MCF 10A (cell line): ENCODE data around the gene OR14C36. TPM values are rescaled to one million over a fixed set of nuclear protein-coding genes. Genes with fewer than 3 reads are reported as not detected.

Source experiments
- BruUV-seq: library from RNA; stranded (reverse); fragments of 400-500 nt; replicated peaks from 2 replicates; lab custom pipeline; 2021; lab: Mats Ljungman, UMichigan
- CTCF ChIA-PET: fragments of 300-600 bp; sonication (Branson Sonifier 250); formaldehyde crosslinking; extraction: SDS; loops from one replicate; lab custom pipeline; 2021; ENCODE audit warnings: antibody characterized with exemption, inconsistent platforms; lab: Yijun Ruan, JAX
- POLR2A ChIA-PET: fragments of 300-600, 350-650 bp; sonication (Branson Sonifier 250); formaldehyde crosslinking; extraction: SDS; loops from one replicate; lab custom pipeline; 2020; ENCODE audit warnings: antibody characterized with exemption, inconsistent platforms; lab: Yijun Ruan, JAX
- DNase-seq: peaks from one replicate; pipeline ENCODE4 v3.0.0-alpha.2; 2018; ENCODE audit not compliant: unreplicated experiment
- H3K27ac Mint-ChIP-seq: one replicate; pipeline ENCODE4 v1.8.0; 2022; ENCODE audit warnings: mild to moderate bottlenecking, low read depth, mixed read lengths; ENCODE audit not compliant: unreplicated experiment
- H3K27me3 Mint-ChIP-seq: one replicate; pipeline ENCODE4 v1.8.0; 2022; ENCODE audit warnings: mixed read lengths; ENCODE audit not compliant: insufficient read depth, unreplicated experiment
- H3K36me3 Mint-ChIP-seq: one replicate; pipeline ENCODE4 v1.8.0; 2022; ENCODE audit warnings: mild to moderate bottlenecking, moderate library complexity, mixed read lengths; ENCODE audit not compliant: insufficient read depth, unreplicated experiment
- H3K4me1 Mint-ChIP-seq: one replicate; pipeline ENCODE4 v1.8.0; 2022; ENCODE audit warnings: mixed read lengths; ENCODE audit not compliant: insufficient read depth, unreplicated experiment
- H3K4me3 Mint-ChIP-seq: one replicate; pipeline ENCODE4 v1.8.0; 2022; ENCODE audit warnings: mild to moderate bottlenecking, moderate library complexity, mixed read lengths; ENCODE audit not compliant: unreplicated experiment
- H3K9me3 Mint-ChIP-seq: one replicate; pipeline ENCODE4 v1.8.0; 2022; ENCODE audit warnings: mixed read lengths; ENCODE audit not compliant: unreplicated experiment
- intact Hi-C: fragments of 100-400 bp; cut with micrococcal nuclease; formaldehyde crosslinking; loops from 2 replicates; pipeline ENCODE4 v1.14.1; 2022
- total RNA-seq: library from RNA; stranded (reverse); gene quantifications from 2 replicates; pipeline ENCODE4 v1.2.3, GENCODE V29; 2022
- TF ChIP-seq, protein P1 (sequence below): fragments of 200-600 bp; IDR thresholded peaks from one replicate; pipeline ENCODE4 v1.8.0; 2022; ENCODE audit warnings: antibody characterized with exemption, mild to moderate bottlenecking; ENCODE audit not compliant: unreplicated experiment

Gene OR14C36
- total RNA-seq, 1 experiment from 2014 or later = not detected

DNA sequence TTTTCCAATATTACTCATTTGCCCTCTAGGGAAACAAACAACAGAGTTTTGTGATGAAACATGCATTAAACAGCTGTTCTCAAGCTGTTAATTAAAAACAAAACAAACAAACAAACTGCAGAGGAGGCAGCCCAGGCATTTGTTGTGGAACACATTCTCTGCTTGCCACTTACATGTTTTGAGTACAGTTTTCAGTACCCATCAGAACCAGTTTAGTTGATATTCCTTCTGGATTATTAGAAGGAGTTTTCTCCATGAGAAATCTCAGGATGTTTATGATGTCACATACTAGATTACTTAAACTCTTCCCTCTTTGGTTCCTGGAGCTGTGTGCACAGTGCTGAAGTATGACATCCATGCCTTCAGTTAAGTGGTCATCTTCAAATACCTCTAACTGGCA is 26.9 kb downstream of the OR14C36 start, which contains the start of gene OR2T6:
TSS of gene OR2T6 (plus strand) at position 301 of the 400 bp plus-strand sequence. CDS start 11,863 bp downstream, outside the sequence.
- ChIA-PET CTCF (no interaction called here), POLR2A (interaction anchor here (1.1 kb wide), 1 partner anchor 9 kb away, joined by 3 read pairs; no protein-coding TSS in a partner anchor)
- Mint-ChIP-seq H3K4me1 (peaks cover 21% of the 10 kb centered on the region), H3K36me3 (no peaks in the 10 kb centered on the region), H3K27ac (peak within 1 kb of the TSS; percentile 11), H3K4me3 (no peak within 1 kb of the TSS), H3K27me3 (no peaks in the 10 kb centered on the region), H3K9me3 (peaks cover 7% of the 10 kb centered on the region)
- intact Hi-C loops = no loop called here
- DNase-seq = peak; percentile 12
- BruUV-seq = no TSS peak
- TF ChIP-seq, protein P1, sequence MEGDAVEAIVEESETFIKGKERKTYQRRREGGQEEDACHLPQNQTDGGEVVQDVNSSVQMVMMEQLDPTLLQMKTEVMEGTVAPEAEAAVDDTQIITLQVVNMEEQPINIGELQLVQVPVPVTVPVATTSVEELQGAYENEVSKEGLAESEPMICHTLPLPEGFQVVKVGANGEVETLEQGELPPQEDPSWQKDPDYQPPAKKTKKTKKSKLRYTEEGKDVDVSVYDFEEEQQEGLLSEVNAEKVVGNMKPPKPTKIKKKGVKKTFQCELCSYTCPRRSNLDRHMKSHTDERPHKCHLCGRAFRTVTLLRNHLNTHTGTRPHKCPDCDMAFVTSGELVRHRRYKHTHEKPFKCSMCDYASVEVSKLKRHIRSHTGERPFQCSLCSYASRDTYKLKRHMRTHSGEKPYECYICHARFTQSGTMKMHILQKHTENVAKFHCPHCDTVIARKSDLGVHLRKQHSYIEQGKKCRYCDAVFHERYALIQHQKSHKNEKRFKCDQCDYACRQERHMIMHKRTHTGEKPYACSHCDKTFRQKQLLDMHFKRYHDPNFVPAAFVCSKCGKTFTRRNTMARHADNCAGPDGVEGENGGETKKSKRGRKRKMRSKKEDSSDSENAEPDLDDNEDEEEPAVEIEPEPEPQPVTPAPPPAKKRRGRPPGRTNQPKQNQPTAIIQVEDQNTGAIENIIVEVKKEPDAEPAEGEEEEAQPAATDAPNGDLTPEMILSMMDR = no peak

DNA sequence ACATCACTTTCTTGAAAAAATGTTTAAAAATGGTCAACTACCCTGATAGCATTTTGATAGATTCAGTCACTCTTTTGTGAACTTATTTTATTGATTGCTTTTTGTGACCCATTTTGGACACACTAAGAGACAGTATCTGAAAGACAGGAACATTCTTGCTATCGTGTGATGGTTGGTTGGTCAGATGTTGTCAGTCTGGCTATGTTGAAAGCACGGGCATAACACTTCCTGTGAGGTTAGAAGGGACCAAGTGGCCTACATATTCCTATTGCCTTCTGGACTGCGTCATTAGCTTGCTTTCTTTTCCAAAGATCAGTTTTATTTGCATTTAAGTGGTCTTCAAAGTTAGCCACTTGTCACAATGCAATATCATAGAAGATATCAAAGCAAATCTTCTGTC is 28.3 kb downstream of the OR14C36 start:
- no peaks in the 10 kb centered on the region for H3K27me3 Mint-ChIP-seq
- peaks cover 2% of the 10 kb centered on the region for H3K9me3 Mint-ChIP-seq
- intact Hi-C loops = no loop called here
- TF ChIP-seq, protein P1 = no peak
- CTCF ChIA-PET = interaction anchor here (0.5 to 1.4 kb wide), 7 partner anchors 12 to 693 kb away, joined by 3 to 6 read pairs (median 3); no protein-coding TSS in a partner anchor
- no peak overlapping the region for H3K4me3 Mint-ChIP-seq
- peaks cover 21% of the 10 kb centered on the region for H3K4me1 Mint-ChIP-seq
- POLR2A ChIA-PET = interaction anchor here (0.7 kb wide), 1 partner anchor 19 kb away, joined by 3 read pairs; no protein-coding TSS in a partner anchor
- no peaks in the 10 kb centered on the region for H3K36me3 Mint-ChIP-seq
- BruUV-seq = no TSS peak
- H3K27ac Mint-ChIP-seq = no peak overlapping the region
- no peak for DNase-seq

GRCh38 chr1:248380854-248381253 is 32.3 kb downstream of the OR14C36 start:
- no peaks in the 10 kb centered on the region for H3K27me3 Mint-ChIP-seq
- TF ChIP-seq, protein P1 = no peak
- H3K27ac Mint-ChIP-seq = no peak overlapping the region
- peaks cover 9% of the 10 kb centered on the region for H3K4me1 Mint-ChIP-seq
- DNase-seq = no peak
- CTCF ChIA-PET = interaction anchor here (0.6 kb wide), 1 partner anchor 627 kb away, joined by 3 read pairs; no protein-coding TSS in a partner anchor
- no peaks in the 10 kb centered on the region for H3K36me3 Mint-ChIP-seq
- BruUV-seq = no TSS peak
- no peaks in the 10 kb centered on the region for H3K9me3 Mint-ChIP-seq
- POLR2A ChIA-PET = no interaction called here
- intact Hi-C loops = no loop called here
- H3K4me3 Mint-ChIP-seq = no peak overlapping the region

DNA sequence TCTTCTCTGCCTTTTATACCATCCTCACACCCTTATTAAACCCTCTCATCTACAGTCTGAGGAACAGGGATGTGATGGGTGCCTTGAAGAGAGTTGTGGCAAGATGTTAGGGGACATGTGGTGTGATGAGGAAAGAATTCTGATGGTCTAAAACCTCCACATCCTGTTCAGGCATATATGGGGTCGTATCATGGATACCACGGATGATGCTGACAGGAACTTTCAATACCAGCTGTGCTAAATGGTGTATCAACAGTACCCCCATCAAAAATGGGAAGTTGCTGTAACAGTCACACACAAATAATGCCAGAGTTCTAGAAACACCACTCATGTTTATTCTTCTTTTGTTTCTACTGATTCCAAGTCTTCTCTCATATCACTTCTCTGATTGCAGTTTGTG is 39.9 kb downstream of the OR14C36 start:
- Mint-ChIP-seq H3K4me1 (no peaks in the 10 kb centered on the region), H3K4me3 (no peak overlapping the region), H3K27ac (no peak overlapping the region), H3K36me3 (no peaks in the 10 kb centered on the region), H3K9me3 (peaks cover 9% of the 10 kb centered on the region), H3K27me3 (no peaks in the 10 kb centered on the region)
- no peak for DNase-seq
- intact Hi-C loops = no loop called here
- TF ChIP-seq, protein P1 = no peak
- ChIA-PET POLR2A (interaction anchor here (0.6 kb wide), 1 partner anchor 173 kb away, joined by 3 read pairs; no protein-coding TSS in a partner anchor), CTCF (interaction anchor here (1.0 to 2.3 kb wide), 3 partner anchors 10 to 145 kb away, joined by 3 to 6 read pairs (median 5); no protein-coding TSS in a partner anchor)
- BruUV-seq = no TSS peak
